HG03378 (cell line): ENCODE results near the gene RPL27A.
"Not testable (repeated sequence)": the region's sequence is repeated elsewhere in the genome, so short reads cannot be mapped to it uniquely, and the experiment has no call there.

Experiments
- ATAC-seq: cut with Tn5 transposase; IDR thresholded peaks from one replicate; pipeline ENCODE4 v1.9.1; 2021; ENCODE audit warnings: mild to moderate bottlenecking, moderate library complexity; ENCODE audit not compliant: unreplicated experiment

RPL27A gene

GRCh38 chr11:8682303-8683114 is at the start of gene RPL27A, which contains the start of gene TRIM66:
RPL27A (plus strand) TSS chr11:8682792; CDS start chr11:8682814, 22 bp downstream.
TRIM66 (minus strand) TSS chr11:8682665; CDS start chr11:8672274, 10,391 bp downstream.
- peak; percentile 91 for ATAC-seq

- no peak for ATAC-seq
These were observed 48.1 kb upstream of the RPL27A start for GRCh38 chr11:8634498-8634897.

GRCh38 chr11:8636127-8636526 is 46.5 kb upstream of the RPL27A start:
- ATAC-seq, result no peak

GRCh38 chr11:8638300-8638699 is 44.3 kb upstream of the RPL27A start:
- ATAC-seq, result no peak

GRCh38 chr11:8639655-8640054 is 42.9 kb upstream of the RPL27A start:
- no peak for ATAC-seq

GRCh38 chr11:8640267-8640906 is 42.2 kb upstream of the RPL27A start:
- no peak for ATAC-seq

GRCh38 chr11:8641332-8641731 is 41.3 kb upstream of the RPL27A start:
- ATAC-seq, result no peak

GRCh38 chr11:8642196-8642841 is 40.3 kb upstream of the RPL27A start:
- ATAC-seq, result no peak

- no peak for ATAC-seq
These were observed 35.7 kb upstream of the RPL27A start for GRCh38 chr11:8646873-8647272.

GRCh38 chr11:8649361-8649760 is 33.2 kb upstream of the RPL27A start:
- ATAC-seq, result no peak

GRCh38 chr11:8650401-8650990 is 32.1 kb upstream of the RPL27A start:
- ATAC-seq, result no peak

- ATAC-seq, result no peak
These were observed 30.5 kb upstream of the RPL27A start for GRCh38 chr11:8652140-8652539.

GRCh38 chr11:8654503-8654902 is 28.1 kb upstream of the RPL27A start:
- ATAC-seq, result no peak

- no peak for ATAC-seq
These were observed 26.3 kb upstream of the RPL27A start for GRCh38 chr11:8656291-8656690.

- no peak for ATAC-seq
These were observed 24.1 kb upstream of the RPL27A start for GRCh38 chr11:8658321-8659057.

GRCh38 chr11:8661001-8661795 is 21.4 kb upstream of the RPL27A start:
- no peak for ATAC-seq

- no peak for ATAC-seq
These were observed 17.4 kb upstream of the RPL27A start for GRCh38 chr11:8665222-8665621.

- not testable (repeated sequence) for ATAC-seq
These were observed 12.5 kb upstream of the RPL27A start for GRCh38 chr11:8670081-8670480.

- no peak for ATAC-seq
These were observed 11.4 kb upstream of the RPL27A start for GRCh38 chr11:8671193-8671612.

GRCh38 chr11:8671651-8672062 is 10.9 kb upstream of the RPL27A start:
- no peak for ATAC-seq
